NCI-H82 treated with DMSO at 0.1 percent for 48 hours (cell line): ENCODE results near the gene ZBTB7A.

Experiments used
- DNase-seq: peaks from one replicate; lab custom pipeline; 2025; ENCODE audit not compliant: unreplicated experiment; lab: John Stamatoyannopoulos, UW

ZBTB7A gene

GRCh38 chr19:4094291-4094690 is 27.6 kb upstream of the ZBTB7A start:
- DNase-seq: no peak

- no peak for DNase-seq
Measured at GRCh38 chr19:4093643-4094175, 27.0 kb upstream of the ZBTB7A start.

- no peak for DNase-seq
Measured at GRCh38 chr19:4090356-4091220, 23.9 kb upstream of the ZBTB7A start.

GRCh38 chr19:4089946-4090345 is 23.2 kb upstream of the ZBTB7A start:
- no peak for DNase-seq

- no peak for DNase-seq
Measured at GRCh38 chr19:4089400-4089908, 22.8 kb upstream of the ZBTB7A start.

GRCh38 chr19:4088975-4089374 is 22.3 kb upstream of the ZBTB7A start:
- DNase-seq: no peak

- no peak for DNase-seq
Measured at GRCh38 chr19:4087787-4088679, 21.3 kb upstream of the ZBTB7A start.

GRCh38 chr19:4086411-4086867 is 19.7 kb upstream of the ZBTB7A start:
- no peak for DNase-seq

- no peak for DNase-seq
Measured at GRCh38 chr19:4084547-4084877, 17.8 kb upstream of the ZBTB7A start.

GRCh38 chr19:4083677-4084546 is 17.2 kb upstream of the ZBTB7A start:
- no peak for DNase-seq

GRCh38 chr19:4082172-4082571 is 15.5 kb upstream of the ZBTB7A start:
- no peak for DNase-seq

- no peak for DNase-seq
Measured at GRCh38 chr19:4081441-4082129, 14.9 kb upstream of the ZBTB7A start.

- DNase-seq: no peak
Measured at GRCh38 chr19:4080473-4080872, 13.8 kb upstream of the ZBTB7A start.

- no peak for DNase-seq
Measured at GRCh38 chr19:4077800-4078684, 11.3 kb upstream of the ZBTB7A start.

GRCh38 chr19:4077007-4077374 is 10.3 kb upstream of the ZBTB7A start:
- DNase-seq: no peak

- no peak for DNase-seq
Measured at GRCh38 chr19:4075373-4075772, 8.7 kb upstream of the ZBTB7A start.

GRCh38 chr19:4071610-4072009 is 4.9 kb upstream of the ZBTB7A start:
- DNase-seq: no peak

- no peak for DNase-seq
Measured at GRCh38 chr19:4069331-4069959, 2.7 kb upstream of the ZBTB7A start.
